Astrocyte (in vitro differentiated cells and primary cell): ENCODE measurements around the gene POLR2H. TPM values are rescaled to one million over a fixed set of nuclear protein-coding genes. Genes with fewer than 3 reads are reported as not detected.

Experiments used
- DNase-seq: peaks from one replicate; pipeline ENCODE4 v3.0.0-alpha.2; 2010; ENCODE audit warnings: low read depth
- FAIRE-seq: peaks from 2 replicates; lab custom pipeline; 2011; peaks lifted over from hg19 to GRCh38; lab: Jason Lieb, UNC
- H2AFZ ChIP-seq: 2 replicates; pipeline ENCODE4 v1.6.0; 2012; ENCODE audit warnings: low read depth, low read length, inconsistent platforms
- H3K27ac ChIP-seq: 2 replicates; pipeline ENCODE4 v1.5.1; 2011; ENCODE audit warnings: low read depth, low read length, inconsistent platforms
- H3K27me3 ChIP-seq: 2 replicates; pipeline ENCODE4 v1.6.0; 2011; ENCODE audit warnings: low read length, inconsistent platforms; ENCODE audit not compliant: insufficient read depth
- H3K36me3 ChIP-seq: 2 replicates; pipeline ENCODE4 v1.5.1; 2011; ENCODE audit warnings: low read length, inconsistent platforms; ENCODE audit not compliant: insufficient read depth
- H3K4me1 ChIP-seq: 2 replicates; pipeline ENCODE4 v1.5.1; 2011; ENCODE audit warnings: low read length, inconsistent platforms; ENCODE audit not compliant: insufficient read depth
- H3K4me2 ChIP-seq: 2 replicates; pipeline ENCODE4 v1.6.0; 2012; ENCODE audit warnings: low read length, inconsistent platforms
- H3K4me3 ChIP-seq: 2 replicates; pipeline ENCODE4 v1.5.1; 2011; ENCODE audit warnings: low read depth, mild to moderate bottlenecking, low read length, inconsistent platforms; ENCODE audit not compliant: insufficient read depth
- H3K79me2 ChIP-seq: 2 replicates; pipeline ENCODE4 v1.6.0; 2012; ENCODE audit warnings: mild to moderate bottlenecking, low read length, inconsistent platforms; ENCODE audit not compliant: insufficient read depth
- H3K9ac ChIP-seq: 2 replicates; pipeline ENCODE4 v1.6.0; 2012; ENCODE audit warnings: mild to moderate bottlenecking, low read length, inconsistent platforms
- H3K9me3 ChIP-seq: 2 replicates; pipeline ENCODE4 v1.5.1; 2012; ENCODE audit warnings: low read depth, mild to moderate bottlenecking, low read length, inconsistent platforms; ENCODE audit not compliant: insufficient read depth
- H4K20me1 ChIP-seq: 2 replicates; pipeline ENCODE4 v1.6.0; 2012; ENCODE audit warnings: low read length, inconsistent platforms; ENCODE audit not compliant: insufficient read depth
- H3K27ac Mint-ChIP-seq: one replicate; pipeline ENCODE4 v1.8.0; 2021; ENCODE audit warnings: mild to moderate bottlenecking, mixed read lengths; ENCODE audit not compliant: unreplicated experiment
- H3K27me3 Mint-ChIP-seq: one replicate; pipeline ENCODE4 v1.8.0; 2021; ENCODE audit warnings: low read depth, mixed read lengths; ENCODE audit not compliant: unreplicated experiment
- H3K36me3 Mint-ChIP-seq: one replicate; pipeline ENCODE4 v1.8.0; 2021; ENCODE audit warnings: low read depth, mixed read lengths; ENCODE audit not compliant: unreplicated experiment
- H3K4me1 Mint-ChIP-seq: one replicate; pipeline ENCODE4 v1.8.0; 2021; ENCODE audit warnings: low read depth, mixed read lengths; ENCODE audit not compliant: unreplicated experiment
- H3K4me3 Mint-ChIP-seq: one replicate; pipeline ENCODE4 v1.8.0; 2021; ENCODE audit warnings: mild to moderate bottlenecking, moderate library complexity, mixed read lengths; ENCODE audit not compliant: unreplicated experiment
- H3K9me3 Mint-ChIP-seq: one replicate; pipeline ENCODE4 v1.8.0; 2021; ENCODE audit warnings: mild to moderate bottlenecking, mixed read lengths; ENCODE audit not compliant: unreplicated experiment
- EZH2 ChIP-seq: IDR thresholded peaks from 2 replicates; pipeline ENCODE4 v1.6.1; 2012; ENCODE audit warnings: mild to moderate bottlenecking, low read length, inconsistent platforms; ENCODE audit not compliant: insufficient read depth
- total RNA-seq: library from RNA; stranded (reverse); gene quantifications from 2 replicates; pipeline ENCODE4 v1.2.1, GENCODE V29; 2021
- TF ChIP-seq, protein P1 (sequence below): IDR thresholded peaks from 2 replicates; pipeline ENCODE4 v1.5.1; 2011; ENCODE audit warnings: low read depth, mild to moderate bottlenecking, inconsistent platforms, low read length, moderate library complexity; ENCODE audit not compliant: insufficient read depth

Gene POLR2H
- total RNA-seq, 1 donor from 2014 or later: 63.2 TPM

DNA sequence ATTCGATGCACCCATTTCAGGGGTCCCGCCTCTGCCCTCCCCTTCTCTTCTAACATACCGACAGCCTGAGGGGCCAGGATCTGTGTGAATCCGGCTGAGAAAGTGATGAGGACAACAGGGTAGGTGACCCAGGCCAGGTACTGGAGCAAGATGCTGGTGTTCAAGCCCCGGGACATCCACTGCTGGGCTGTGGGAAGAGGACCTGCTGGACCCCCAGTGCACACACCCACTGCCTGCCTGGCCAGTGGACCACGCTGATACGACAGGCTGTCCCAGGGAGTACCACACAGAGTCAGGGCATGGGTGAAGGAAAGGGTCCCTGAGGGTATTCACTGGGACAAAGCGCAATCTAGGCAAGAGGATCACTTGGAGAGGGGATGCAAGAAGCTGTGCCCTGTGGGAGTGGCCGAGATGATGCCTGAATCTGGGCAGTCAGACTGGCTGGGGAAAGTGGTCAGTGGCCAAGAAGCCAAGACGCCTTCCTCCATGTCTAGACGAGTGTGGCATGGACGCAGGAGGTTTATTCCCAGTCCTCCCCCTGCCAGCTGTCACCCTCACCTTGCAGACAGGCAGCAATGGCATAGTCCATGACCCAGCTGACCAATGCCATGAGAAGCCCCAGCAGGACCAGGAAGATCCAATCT lies 3.3 kb upstream of the POLR2H start:
- Mint-ChIP-seq H3K4me3 (peak overlapping the region; percentile 60), H3K4me1 (peaks cover 16% of the 10 kb centered on the region), H3K36me3 (peaks cover 11% of the 10 kb centered on the region), H3K9me3 (no peaks in the 10 kb centered on the region), H3K27me3 (no peaks in the 10 kb centered on the region), H3K27ac (no peak overlapping the region)
- H3K9me3 ChIP-seq: no peaks in the 10 kb centered on the region
- no peak overlapping the region for H3K4me3 ChIP-seq
- no peak for TF ChIP-seq EZH2
- TF ChIP-seq, protein P1, sequence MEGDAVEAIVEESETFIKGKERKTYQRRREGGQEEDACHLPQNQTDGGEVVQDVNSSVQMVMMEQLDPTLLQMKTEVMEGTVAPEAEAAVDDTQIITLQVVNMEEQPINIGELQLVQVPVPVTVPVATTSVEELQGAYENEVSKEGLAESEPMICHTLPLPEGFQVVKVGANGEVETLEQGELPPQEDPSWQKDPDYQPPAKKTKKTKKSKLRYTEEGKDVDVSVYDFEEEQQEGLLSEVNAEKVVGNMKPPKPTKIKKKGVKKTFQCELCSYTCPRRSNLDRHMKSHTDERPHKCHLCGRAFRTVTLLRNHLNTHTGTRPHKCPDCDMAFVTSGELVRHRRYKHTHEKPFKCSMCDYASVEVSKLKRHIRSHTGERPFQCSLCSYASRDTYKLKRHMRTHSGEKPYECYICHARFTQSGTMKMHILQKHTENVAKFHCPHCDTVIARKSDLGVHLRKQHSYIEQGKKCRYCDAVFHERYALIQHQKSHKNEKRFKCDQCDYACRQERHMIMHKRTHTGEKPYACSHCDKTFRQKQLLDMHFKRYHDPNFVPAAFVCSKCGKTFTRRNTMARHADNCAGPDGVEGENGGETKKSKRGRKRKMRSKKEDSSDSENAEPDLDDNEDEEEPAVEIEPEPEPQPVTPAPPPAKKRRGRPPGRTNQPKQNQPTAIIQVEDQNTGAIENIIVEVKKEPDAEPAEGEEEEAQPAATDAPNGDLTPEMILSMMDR: no peak
- no peak overlapping the region for H3K4me2 ChIP-seq
- peaks cover 18% of the 10 kb centered on the region for H4K20me1 ChIP-seq
- H3K9ac ChIP-seq: no peak overlapping the region
- H3K27me3 ChIP-seq: no peaks in the 10 kb centered on the region
- H3K79me2 ChIP-seq: peaks cover 12% of the 10 kb centered on the region
- FAIRE-seq: no peak
- H2AFZ ChIP-seq: no peak overlapping the region
- H3K4me1 ChIP-seq: peaks cover 8% of the 10 kb centered on the region
- H3K36me3 ChIP-seq: no peaks in the 10 kb centered on the region
- DNase-seq: no peak
- no peak overlapping the region for H3K27ac ChIP-seq

DNA sequence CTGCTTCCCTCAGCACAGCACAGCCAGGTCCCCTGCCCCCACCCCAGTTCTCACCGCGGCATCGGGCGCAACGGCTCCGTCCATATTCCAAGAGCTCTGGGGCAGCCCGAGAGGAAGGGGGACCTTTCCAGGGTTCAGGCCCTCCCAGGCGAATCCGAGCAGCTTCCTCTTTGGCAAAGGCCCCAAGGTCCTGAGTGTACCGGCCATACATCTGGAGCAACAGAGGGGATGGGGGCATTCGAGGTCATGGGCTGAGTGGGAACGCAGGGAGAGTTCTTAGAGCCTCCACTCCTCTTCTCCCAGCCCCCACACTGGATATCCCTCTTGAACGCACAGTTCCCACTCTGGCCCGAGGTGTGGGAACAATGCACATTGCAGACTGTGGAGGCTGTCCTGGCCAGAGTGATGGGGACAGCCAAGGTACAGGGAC lies 2.6 kb upstream of the POLR2H start:
- no peaks in the 10 kb centered on the region for H3K27me3 Mint-ChIP-seq
- Histone ChIP-seq H3K9ac (no peak overlapping the region), H3K79me2 (peaks cover 19% of the 10 kb centered on the region), H3K9me3 (no peaks in the 10 kb centered on the region), H3K4me1 (peaks cover 8% of the 10 kb centered on the region), H4K20me1 (peaks cover 17% of the 10 kb centered on the region), H3K36me3 (no peaks in the 10 kb centered on the region), H3K4me3 (no peak overlapping the region), H3K4me2 (no peak overlapping the region), H3K27ac (no peak overlapping the region), H2AFZ (no peak overlapping the region), H3K27me3 (no peaks in the 10 kb centered on the region)
- no peak overlapping the region for H3K27ac Mint-ChIP-seq
- peaks cover 16% of the 10 kb centered on the region for H3K4me1 Mint-ChIP-seq
- TF ChIP-seq, protein P1: no peak
- TF ChIP-seq EZH2: no peak
- peaks cover 11% of the 10 kb centered on the region for H3K36me3 Mint-ChIP-seq
- FAIRE-seq: no peak
- no peak for DNase-seq
- H3K4me3 Mint-ChIP-seq: no peak overlapping the region
- H3K9me3 Mint-ChIP-seq: no peaks in the 10 kb centered on the region

DNA sequence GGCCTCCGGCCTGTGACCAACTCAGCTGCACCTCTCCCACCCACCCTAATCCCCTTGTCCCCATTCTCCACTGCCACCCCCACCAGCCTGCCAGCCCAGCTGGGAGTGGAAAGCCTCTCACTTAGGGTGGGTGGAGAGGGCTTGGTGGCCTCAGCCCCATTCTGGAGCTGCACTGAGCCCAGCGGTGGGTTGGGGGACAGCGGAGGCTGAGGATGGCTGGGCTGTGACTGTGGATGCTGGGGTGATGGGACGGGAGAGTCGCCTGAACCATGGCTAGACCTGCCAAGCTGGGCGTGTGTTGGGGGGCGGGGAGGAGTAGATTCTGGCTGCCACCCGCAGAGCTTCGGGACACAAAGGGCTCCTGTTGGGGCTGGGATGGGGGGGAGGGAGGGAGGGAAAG lies 1.9 kb upstream of the POLR2H start:
- H3K9me3 ChIP-seq: no peaks in the 10 kb centered on the region
- FAIRE-seq (no peak), DNase-seq (no peak)
- Mint-ChIP-seq H3K36me3 (peaks cover 14% of the 10 kb centered on the region), H3K4me3 (no peak overlapping the region), H3K27ac (no peak overlapping the region), H3K4me1 (peaks cover 19% of the 10 kb centered on the region), H3K9me3 (no peaks in the 10 kb centered on the region), H3K27me3 (no peaks in the 10 kb centered on the region)
- peaks cover 8% of the 10 kb centered on the region for H3K4me1 ChIP-seq
- no peak overlapping the region for H3K4me3 ChIP-seq
- no peaks in the 10 kb centered on the region for H3K36me3 ChIP-seq
- no peak overlapping the region for H2AFZ ChIP-seq
- H3K27me3 ChIP-seq: no peaks in the 10 kb centered on the region
- H3K9ac ChIP-seq: no peak overlapping the region
- H3K79me2 ChIP-seq: peaks cover 26% of the 10 kb centered on the region
- H3K27ac ChIP-seq: no peak overlapping the region
- peak overlapping the region; percentile 11 for H3K4me2 ChIP-seq
- no peak for TF ChIP-seq EZH2
- TF ChIP-seq, protein P1: no peak
- peaks cover 20% of the 10 kb centered on the region for H4K20me1 ChIP-seq
